Measurements from ENCODE around the gene MAS1. TPM values are rescaled to one million over a fixed set of nuclear protein-coding genes. Genes with fewer than 3 reads are reported as not detected.
"Not testable (repeated sequence)": the region's sequence is repeated elsewhere in the genome, so short reads cannot be mapped to it uniquely, and the experiment has no call there.

The MAS1 gene
- total RNA-seq, 1 donor, result under 0.01 TPM

DNA sequence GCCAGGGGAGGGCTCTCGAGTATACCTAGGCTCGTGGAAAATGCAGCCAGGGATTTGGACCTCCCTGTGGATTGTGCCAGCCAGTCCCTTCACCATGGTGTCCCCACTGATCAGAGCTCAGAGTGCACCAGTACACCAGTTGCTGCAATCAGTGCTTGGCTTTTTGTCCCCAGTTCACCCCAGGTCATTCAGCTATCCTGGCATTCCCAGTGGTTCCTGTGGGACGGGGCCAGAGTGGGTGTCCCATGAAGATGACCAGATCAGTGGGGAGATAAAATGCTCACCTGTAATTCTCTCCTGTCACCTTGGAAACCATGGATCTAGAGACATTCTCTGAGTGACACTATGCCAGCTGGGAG is 23.8 kb downstream of the MAS1 start:
- DNase-seq (ENCODE audit: low read depth in 2 of 3, low spot score in 2 of 3), result no peak

GRCh38 chr6:159915397-159915796 is 24.6 kb downstream of the MAS1 start:
- DNase-seq (ENCODE audit: low read depth in 2 of 3, low spot score in 2 of 3), result no peak

DNA sequence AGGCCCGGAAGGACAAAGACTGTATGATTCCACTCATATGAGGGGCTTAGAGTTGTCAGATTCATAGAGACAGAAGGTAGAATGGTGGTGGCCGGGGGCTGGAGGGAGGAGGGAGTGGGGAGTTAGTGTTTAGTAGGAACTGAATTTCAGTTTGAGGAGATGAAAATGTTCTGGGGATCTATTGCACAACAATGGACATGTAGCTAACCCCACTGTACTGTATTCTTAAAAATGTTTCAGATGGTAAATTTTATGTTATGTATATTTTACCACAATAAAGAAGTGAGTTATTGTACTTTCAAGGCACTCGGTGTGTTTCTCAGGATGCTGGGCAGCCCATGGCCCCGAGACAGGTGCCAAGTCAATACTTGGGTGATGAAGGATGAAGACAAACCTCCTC is 25.4 kb downstream of the MAS1 start:
- no peak for DNase-seq (ENCODE audit: low read depth in 2 of 3, low spot score in 2 of 3)

- no peak for DNase-seq (ENCODE audit: low read depth in 2 of 3, low spot score in 2 of 3)
Observed at GRCh38 chr6:159916752-159917151, 26.0 kb downstream of the MAS1 start.

- no peak for DNase-seq (ENCODE audit: low read depth in 2 of 3, low spot score in 2 of 3)
Observed at GRCh38 chr6:159919011-159919511, 28.3 kb downstream of the MAS1 start.

- no peak for DNase-seq (ENCODE audit: low read depth in 2 of 3, low spot score in 2 of 3)
Observed at GRCh38 chr6:159919800-159920199, 29.0 kb downstream of the MAS1 start.

DNA sequence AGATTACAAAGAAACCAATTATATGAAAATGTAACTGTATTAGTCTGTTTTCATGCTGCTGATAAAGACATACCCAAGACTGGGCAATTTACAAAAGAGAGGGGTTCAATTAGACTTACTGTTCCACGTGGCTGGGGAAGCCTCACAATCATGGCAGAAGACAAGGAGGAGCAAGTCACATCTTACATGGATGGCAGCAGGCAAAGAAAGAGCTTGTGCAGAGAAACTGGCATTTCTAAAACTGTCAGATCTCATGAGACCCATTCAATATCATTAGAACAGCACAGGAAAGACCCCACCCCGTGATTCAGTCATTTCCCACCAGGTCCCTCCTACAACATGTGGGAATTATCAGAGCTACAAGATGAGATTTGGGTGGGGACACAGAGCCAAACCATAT is 33.4 kb downstream of the MAS1 start:
- not testable (repeated sequence) for DNase-seq (ENCODE audit: low read depth in 2 of 3, low spot score in 2 of 3)

DNA sequence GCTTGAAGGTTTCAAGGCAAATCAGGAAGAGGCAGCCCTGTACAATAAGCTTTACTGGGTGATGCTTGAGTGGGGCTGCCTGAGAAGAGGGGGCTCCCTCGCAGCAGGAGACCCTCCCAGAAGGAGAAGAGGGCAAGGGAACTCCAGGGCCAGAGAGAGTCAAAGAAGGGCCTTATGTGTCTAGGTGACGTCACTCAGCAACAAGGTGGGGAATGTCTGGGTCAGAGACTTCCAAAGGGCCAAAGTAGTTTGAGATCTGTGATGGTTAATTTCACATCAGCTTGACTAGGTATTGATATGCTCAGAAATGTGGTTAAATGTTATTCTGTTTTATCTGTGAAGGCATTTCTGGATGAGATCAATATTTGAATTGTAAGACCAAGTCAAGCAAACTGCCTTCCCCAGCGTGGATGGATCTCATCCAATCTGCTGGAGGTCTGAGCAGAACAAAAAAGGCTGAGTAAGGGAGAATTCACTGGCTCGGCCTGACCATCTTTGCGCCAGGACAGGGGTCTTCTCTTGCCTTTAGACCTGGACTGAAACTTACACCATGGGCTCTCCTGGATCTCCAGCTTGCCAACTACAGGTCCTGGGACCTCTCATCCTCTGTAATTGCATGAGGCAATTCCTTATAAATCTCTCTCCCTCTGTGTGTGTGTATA is 35.9 kb downstream of the MAS1 start:
- no peak for DNase-seq (ENCODE audit: low read depth in 2 of 3, low spot score in 2 of 3)

DNA sequence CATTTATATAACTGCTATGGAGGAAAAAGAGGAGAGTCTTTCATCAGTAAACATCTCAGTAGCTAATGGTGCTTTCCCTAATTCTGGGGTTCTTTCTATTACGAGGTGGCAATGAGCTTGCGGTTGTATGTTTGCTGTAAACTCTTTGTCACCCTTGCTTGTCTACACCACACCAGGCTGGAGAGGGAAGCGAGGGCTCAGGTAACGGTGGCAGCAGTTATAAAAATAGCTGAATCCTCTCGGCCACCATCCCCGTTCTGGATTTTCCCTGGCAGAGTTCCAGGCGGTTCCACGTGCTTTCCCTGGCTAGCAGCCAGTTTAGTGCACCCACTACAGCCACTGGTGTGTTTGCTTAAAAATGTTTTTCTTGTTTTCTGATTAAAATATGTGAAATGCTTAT is 39.0 kb downstream of the MAS1 start:
- peak; percentile 21 to 51 (median 44) for DNase-seq (ENCODE audit: low read depth in 2 of 3, low spot score in 2 of 3)

- no peak for DNase-seq (ENCODE audit: low read depth in 2 of 3, low spot score in 2 of 3)
Observed at GRCh38 chr6:159931112-159931511, 40.3 kb downstream of the MAS1 start.

DNA sequence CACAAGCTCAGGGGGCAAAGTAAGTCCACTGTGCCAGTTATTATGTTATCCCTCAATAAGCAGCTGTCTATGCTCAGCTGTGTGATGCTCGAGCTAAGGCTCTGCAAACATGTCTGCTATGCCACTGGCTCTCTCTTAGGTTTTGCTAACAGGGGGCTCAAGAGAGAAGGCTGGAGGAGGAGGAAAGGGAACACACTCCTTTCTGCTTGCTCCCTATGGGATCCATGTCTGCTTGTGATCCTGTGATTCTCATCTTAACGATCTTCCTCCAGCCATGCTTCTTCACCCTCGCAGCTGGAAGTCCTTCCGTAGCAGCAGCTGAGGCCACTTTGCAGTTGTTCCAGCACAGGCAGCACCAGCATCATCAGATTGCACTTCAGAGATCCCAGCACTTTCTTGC is 41.1 kb downstream of the MAS1 start:
- no peak for DNase-seq (ENCODE audit: low read depth in 2 of 3, low spot score in 2 of 3)

DNA sequence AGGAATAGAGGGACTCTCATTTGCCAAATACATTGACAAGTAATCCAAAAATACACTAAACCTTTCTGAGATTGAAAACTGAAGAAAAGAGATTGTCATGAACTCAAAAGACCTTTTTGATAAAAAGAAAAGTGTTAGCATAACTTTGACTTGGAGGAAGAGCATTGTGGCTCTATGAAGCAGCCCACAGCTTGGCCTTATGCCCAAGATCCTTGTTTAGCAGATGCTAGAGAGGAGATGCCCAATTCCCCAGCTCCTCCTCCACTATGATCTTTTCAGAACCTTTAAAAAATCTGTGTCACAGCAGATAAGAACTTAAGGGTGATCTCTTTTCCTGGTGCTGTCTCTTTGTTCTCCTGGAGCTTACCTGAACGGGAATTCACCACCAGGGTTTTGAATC is 42.3 kb downstream of the MAS1 start:
- no peak for DNase-seq (ENCODE audit: low read depth in 2 of 3, low spot score in 2 of 3)

DNA sequence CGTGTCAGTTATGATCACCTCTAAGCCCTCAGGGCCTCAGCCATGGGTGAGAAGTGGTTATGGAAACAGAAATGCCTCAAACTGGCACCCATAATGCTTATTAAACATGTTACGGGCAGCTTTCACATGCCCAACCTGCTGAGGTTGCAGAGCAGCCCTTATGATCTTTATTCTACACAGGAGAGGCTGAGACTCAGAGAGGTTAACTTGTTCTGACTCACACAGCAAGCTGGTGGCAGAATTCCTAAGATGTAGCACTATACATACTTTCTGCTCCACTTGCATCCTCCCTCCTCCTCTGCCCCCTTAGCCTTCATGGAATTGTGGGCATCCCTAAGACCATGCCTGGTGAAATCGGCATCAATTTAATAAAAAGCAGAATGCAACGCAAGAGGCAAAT is 43.4 kb downstream of the MAS1 start:
- DNase-seq (ENCODE audit: low read depth in 2 of 3, low spot score in 2 of 3), result no peak

DNA sequence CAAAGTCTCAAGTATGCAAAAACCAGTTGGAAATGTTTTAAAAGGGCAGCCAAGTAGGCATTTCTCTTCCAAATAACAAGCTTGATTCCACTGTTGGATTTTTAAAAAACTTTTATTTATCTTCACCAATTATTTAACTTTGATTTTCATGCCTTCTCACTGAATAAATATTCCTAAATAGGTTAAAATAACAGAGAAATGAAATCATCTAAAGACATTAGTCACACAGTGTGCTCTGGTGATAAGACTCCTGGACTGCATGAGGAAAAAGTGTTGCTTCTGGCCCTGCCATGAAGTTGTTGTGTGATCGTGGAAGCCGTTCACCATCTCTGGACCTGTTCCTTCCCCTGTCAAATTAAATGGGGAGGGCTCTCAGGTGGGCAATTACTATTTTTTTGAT is 44.3 kb downstream of the MAS1 start:
- no peak for DNase-seq (ENCODE audit: low read depth in 2 of 3, low spot score in 2 of 3)

- DNase-seq (ENCODE audit: low read depth in 2 of 3, low spot score in 2 of 3), result no peak
Observed at GRCh38 chr6:159935633-159936032, 44.8 kb downstream of the MAS1 start.

DNA sequence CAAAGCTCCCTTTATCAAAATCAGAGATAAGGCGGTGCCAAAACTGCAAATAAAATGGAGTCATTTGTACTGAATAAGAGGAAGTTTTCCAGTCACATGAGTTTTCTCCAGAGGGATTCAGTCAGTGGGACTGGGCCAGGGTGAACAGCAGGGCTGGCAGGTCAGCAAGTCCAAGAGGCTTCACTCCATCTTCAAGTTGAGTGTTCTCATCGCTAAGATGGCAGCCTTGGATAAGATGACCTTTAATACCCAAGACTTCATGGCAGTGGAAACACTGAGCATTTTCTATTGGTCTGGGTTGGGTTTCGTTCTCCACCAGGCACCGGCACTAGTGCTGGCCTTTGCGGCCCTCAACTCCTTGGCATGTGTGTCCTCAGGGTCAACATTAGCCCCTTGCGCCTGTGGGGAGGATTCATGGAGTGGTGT is 48.8 kb downstream of the MAS1 start:
- no peak for DNase-seq (ENCODE audit: low read depth in 2 of 3, low spot score in 2 of 3)

Other genes starting within 250 kb of the MAS1 start
- gene SOD2, start 197.7 kb upstream of the MAS1 start, total RNA-seq, result 646 TPM
- 54.7 TPM for gene WTAP, start 163.5 kb upstream of the MAS1 start, total RNA-seq
- gene ACAT2, start 128.9 kb upstream of the MAS1 start, total RNA-seq, result 17.8 TPM
- gene TCP1, start 101.4 kb upstream of the MAS1 start, total RNA-seq, result 314 TPM
- gene MRPL18, start 100.5 kb upstream of the MAS1 start, total RNA-seq, result 29.4 TPM
- not detected for gene PNLDC1, start 90.7 kb upstream of the MAS1 start, total RNA-seq
- 3.8 TPM for gene IGF2R, start 78.1 kb downstream of the MAS1 start, total RNA-seq
- gene SLC22A1, start 230.8 kb downstream of the MAS1 start, total RNA-seq, result under 0.01 TPM

All from hematopoietic multipotent progenitor cell (in vitro differentiated cells).